ENCODE results near the gene ZNF746. TPM values are rescaled to one million over a fixed set of nuclear protein-coding genes. Genes with fewer than 3 reads are reported as not detected.
A peak's percentile ranks its signal among the peaks of the same experiment; 100 is the strongest.
"Not testable (repeated sequence)": the region's sequence is repeated elsewhere in the genome, so short reads cannot be mapped to it uniquely, and the experiment has no call there.

Gene ZNF746
- total RNA-seq, 2 donors from 2014 or later = 14.8 to 36.9 TPM

DNA sequence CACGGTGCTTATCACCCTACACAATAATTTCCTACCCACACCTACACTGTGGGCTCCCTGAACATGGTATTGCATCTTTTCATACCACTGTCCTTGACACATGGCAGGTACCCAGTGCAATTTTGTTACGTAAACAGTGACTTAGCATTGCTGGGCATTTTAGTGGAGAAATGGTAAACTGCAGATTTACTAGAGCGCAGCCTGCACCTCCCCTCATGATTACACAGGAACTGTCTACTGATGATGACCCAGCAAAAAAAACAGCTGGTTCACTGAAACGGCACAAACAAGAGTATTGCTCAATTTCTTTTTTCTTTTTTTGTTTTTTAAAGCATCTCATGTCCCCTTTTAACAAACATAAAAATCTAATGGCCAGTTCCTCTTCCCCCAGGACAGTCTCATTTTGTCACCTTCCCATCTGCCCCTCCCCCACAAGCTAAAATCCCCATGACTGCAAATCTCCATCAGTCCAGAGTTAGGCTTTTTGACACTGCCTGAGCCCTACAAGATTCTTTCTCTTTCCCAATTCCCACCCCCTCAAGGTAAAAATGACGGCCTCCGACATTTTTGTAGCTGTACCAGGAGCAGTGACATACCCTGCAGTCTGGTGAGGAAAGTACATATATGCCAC lies 2.8 kb downstream of the ZNF746 start:
- H3K27me3 ChIP-seq = no peaks in the 10 kb centered on the region
- peak in 1 of 4 donors; percentile 50 for DNase-seq
- intact Hi-C loops (cut with DNase I) = no loop called here
- peak overlapping the region in 1 of 4 donors; percentile 24 for H3K27ac ChIP-seq
- ATAC-seq = no peak
- no peak overlapping the region for H3K4me3 ChIP-seq
- H3K36me3 ChIP-seq (replicated peaks in 1 of 2; ENCODE audit: insufficient read depth in 1 of 2, low read depth in 2 of 2) = peaks cover 10 to 29% of the 10 kb centered on the region in 2 donors
- WGBS, 2 donors = 68 to 76% methylated on average over 6 of the region's 6 CpGs
- TF ChIP-seq POLR2A (IDR thresholded peaks at IDR 0.05) = no peak
- TF ChIP-seq, protein P1, sequence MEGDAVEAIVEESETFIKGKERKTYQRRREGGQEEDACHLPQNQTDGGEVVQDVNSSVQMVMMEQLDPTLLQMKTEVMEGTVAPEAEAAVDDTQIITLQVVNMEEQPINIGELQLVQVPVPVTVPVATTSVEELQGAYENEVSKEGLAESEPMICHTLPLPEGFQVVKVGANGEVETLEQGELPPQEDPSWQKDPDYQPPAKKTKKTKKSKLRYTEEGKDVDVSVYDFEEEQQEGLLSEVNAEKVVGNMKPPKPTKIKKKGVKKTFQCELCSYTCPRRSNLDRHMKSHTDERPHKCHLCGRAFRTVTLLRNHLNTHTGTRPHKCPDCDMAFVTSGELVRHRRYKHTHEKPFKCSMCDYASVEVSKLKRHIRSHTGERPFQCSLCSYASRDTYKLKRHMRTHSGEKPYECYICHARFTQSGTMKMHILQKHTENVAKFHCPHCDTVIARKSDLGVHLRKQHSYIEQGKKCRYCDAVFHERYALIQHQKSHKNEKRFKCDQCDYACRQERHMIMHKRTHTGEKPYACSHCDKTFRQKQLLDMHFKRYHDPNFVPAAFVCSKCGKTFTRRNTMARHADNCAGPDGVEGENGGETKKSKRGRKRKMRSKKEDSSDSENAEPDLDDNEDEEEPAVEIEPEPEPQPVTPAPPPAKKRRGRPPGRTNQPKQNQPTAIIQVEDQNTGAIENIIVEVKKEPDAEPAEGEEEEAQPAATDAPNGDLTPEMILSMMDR (IDR thresholded peaks at IDR 0.05) = no peak
- no peaks in the 10 kb centered on the region for H3K9me3 ChIP-seq
- H3K4me1 ChIP-seq = peaks cover 20% of the 10 kb centered on the region

DNA sequence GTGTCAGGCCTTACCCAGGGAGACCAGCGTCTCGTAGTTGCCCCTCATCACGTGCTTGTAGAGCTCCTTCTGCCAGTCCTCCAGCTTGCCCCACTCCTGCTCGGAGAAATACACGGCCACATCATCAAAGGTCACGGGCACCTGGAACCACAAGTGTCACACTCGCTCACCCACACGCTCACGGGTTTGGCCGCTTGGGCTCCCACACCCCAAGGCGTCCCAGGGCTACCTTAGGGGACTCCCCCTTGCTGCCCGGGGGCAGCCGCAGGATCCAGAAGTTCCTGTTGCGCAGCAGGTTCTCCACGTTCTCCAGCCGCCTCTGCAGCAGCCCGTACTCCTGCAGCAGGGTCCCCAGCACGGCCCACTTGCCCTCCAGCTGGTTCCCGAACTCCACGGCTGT lies 3.6 kb downstream of the ZNF746 start:
- H3K27ac ChIP-seq; DNase-seq; H3K4me3 ChIP-seq; H3K9me3 ChIP-seq; ATAC-seq; intact Hi-C loops (cut with DNase I); H3K27me3 ChIP-seq: not testable (repeated sequence)
- peaks cover 10 to 29% of the 10 kb centered on the region in 2 donors for H3K36me3 ChIP-seq (replicated peaks in 1 of 2; ENCODE audit: insufficient read depth in 1 of 2, low read depth in 2 of 2)
- H3K4me1 ChIP-seq = peaks cover 20% of the 10 kb centered on the region
- 76 to 95% methylated on average over 11 to 19 of the region's 20 CpGs for WGBS, 2 donors

DNA sequence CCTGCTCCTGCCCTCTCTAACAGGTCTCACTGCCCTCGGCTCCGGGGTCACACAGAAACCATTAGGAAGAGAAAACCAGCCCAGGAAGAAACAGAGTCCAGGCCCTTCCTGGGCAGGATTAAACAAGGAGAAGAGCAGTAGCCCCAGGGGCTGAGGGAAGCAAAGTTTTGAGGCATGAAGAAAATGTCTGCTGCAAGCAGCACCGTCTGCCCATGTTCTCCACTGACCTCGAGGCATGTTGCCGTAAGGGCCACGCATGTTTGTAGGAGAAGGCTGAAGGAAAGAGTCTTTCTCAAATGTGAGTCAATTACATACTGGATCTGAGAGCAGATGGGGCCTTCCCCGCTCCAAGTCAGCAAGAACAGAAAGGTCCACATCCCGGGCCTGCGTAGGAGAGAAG lies 4.2 kb downstream of the ZNF746 start:
- H3K27ac ChIP-seq = no peak overlapping the region
- H3K36me3 ChIP-seq (replicated peaks in 1 of 2; ENCODE audit: insufficient read depth in 1 of 2, low read depth in 2 of 2) = peaks cover 10 to 29% of the 10 kb centered on the region in 2 donors
- H3K4me3 ChIP-seq = no peak overlapping the region
- no peaks in the 10 kb centered on the region for H3K9me3 ChIP-seq
- no peak for ATAC-seq
- DNase-seq = no peak
- TF ChIP-seq, protein P1 (IDR thresholded peaks at IDR 0.05) = no peak
- intact Hi-C loops (cut with DNase I) = no loop called here
- H3K27me3 ChIP-seq = no peaks in the 10 kb centered on the region
- peaks cover 20% of the 10 kb centered on the region for H3K4me1 ChIP-seq
- 93 to 96% methylated on average over 9 of the region's 9 CpGs for WGBS, 2 donors

DNA sequence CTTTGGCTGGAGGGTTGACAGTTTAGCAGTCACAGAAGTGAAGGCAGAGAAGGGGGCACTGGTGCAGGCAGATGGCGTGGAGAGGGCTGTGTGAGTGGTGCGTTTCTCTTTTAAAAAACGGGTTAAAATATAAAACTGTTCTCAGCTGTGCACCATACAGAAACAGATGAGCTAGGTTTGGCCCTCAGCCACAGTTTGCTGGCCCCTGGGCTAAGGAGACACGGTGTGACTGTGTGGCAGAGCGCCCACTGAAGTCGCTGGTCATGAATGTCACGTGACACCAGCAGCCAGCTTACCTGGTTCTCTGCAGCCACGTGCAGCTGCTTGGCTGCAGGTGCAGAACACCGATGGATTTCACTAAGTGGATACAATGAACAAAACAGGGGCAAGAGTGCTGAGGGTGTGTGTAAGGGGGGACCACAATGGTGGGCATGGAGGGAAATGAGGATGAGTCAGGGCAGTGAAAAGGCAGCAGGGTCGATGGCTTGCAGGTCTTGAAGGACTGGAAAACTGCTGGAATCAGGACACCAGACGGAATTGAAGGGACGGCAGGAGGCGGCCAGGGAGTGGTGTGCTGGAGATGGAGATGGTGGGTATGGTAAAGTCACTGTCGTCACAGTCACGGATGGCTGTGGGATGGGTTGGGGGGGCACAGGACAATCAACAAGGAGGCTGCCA lies 7.4 kb downstream of the ZNF746 start:
- H3K27me3 ChIP-seq = no peaks in the 10 kb centered on the region
- TF ChIP-seq, protein P1 (IDR thresholded peaks at IDR 0.05) = no peak
- no peak for TF ChIP-seq POLR2A (IDR thresholded peaks at IDR 0.05)
- peaks cover 3% of the 10 kb centered on the region for H3K4me1 ChIP-seq
- H3K4me3 ChIP-seq = no peak overlapping the region
- H3K27ac ChIP-seq = no peak overlapping the region
- intact Hi-C loops (cut with DNase I) = no loop called here
- WGBS, 2 donors = 79 to 80% methylated on average over 15 of the region's 15 CpGs
- ATAC-seq = no peak
- no peaks in the 10 kb centered on the region for H3K9me3 ChIP-seq
- peaks cover 10 to 36% of the 10 kb centered on the region in 2 donors for H3K36me3 ChIP-seq (replicated peaks in 1 of 2; ENCODE audit: insufficient read depth in 1 of 2, low read depth in 2 of 2)
- DNase-seq = peak in 1 of 4 donors; percentile 20

DNA sequence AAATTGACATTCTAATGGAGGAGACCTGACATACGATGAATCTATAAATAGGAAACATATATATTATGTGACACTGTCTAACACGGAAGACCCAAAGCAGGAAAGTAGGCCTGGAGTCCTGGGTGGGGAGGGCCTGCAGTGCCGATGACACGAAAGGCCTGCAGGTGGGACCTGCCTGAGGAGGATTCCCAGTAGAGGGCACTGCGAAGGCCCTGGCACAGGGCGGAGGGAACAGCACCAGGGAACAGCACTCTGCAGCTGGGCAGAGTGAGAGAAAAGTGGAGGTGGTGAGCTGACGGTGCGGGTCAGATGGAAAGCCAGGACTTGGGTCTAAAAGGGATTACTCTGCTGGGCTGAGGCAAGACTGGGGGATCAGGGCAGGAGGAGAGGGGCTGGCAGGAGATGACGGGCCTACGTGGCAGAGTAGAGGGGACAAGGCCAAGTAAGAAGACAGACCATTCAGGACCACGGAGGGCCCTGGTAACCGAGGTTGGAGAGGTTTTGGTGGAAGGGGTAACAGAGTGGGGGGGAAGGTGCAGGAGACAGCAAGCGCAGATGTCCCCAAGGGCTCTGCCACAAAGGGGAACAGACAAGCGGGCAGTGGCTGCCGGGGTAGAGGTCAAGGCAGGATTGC lies 8.1 kb downstream of the ZNF746 start:
- WGBS, 2 donors = 81 to 86% methylated on average over 15 of the region's 15 CpGs
- no peak overlapping the region for H3K27ac ChIP-seq
- TF ChIP-seq, protein P1 (IDR thresholded peaks at IDR 0.05) = peak in 2 of 7 experiments; percentile 22 to 25
- no peak for TF ChIP-seq POLR2A (IDR thresholded peaks at IDR 0.05)
- DNase-seq (peak in 1 of 4 donors; percentile 19), ATAC-seq (no peak)
- no peaks in the 10 kb centered on the region for H3K27me3 ChIP-seq
- no peaks in the 10 kb centered on the region for H3K4me1 ChIP-seq
- H3K36me3 ChIP-seq (replicated peaks in 1 of 2; ENCODE audit: insufficient read depth in 1 of 2, low read depth in 2 of 2) = peaks cover 10 to 36% of the 10 kb centered on the region in 2 donors
- no peak overlapping the region for H3K4me3 ChIP-seq
- intact Hi-C loops (cut with DNase I) = no loop called here
- H3K9me3 ChIP-seq = no peaks in the 10 kb centered on the region
